ENCODE measurements around the gene SGF29. TPM values are rescaled to one million over a fixed set of nuclear protein-coding genes. Genes with fewer than 3 reads are reported as not detected.

SGF29 gene
- total RNA-seq, 6 experiments from 2014 or later = 7.6 to 11.6 (median 10.5) TPM

DNA sequence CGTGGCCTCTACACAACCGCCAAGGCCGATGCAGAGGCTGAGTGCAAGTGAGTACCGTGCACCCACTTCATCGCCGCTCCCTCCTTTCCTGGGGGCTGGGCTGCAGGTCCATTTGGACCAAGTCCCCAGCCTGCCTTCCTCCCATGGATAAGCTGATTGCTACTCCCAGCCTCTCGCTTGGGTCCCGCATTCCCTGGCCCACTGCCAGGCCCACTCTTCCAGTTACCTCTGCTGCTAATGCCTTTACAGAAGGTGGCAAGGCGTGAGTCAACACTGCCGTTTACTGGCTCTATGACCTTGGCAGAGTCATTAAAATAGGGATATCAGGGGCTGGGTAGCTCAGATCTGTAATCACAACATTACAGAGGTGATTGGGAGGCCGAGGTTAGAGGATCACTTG, 32.0 kb downstream of the SGF29 start:
- Mint-ChIP-seq H3K4me1 (ENCODE audit: low read depth) (peaks cover 10% of the 10 kb centered on the region), H3K27me3 (ENCODE audit: insufficient read depth) (peaks cover 5% of the 10 kb centered on the region), H3K4me3 (no peak overlapping the region), H3K9me3 (no peaks in the 10 kb centered on the region), H3K27ac (no peak overlapping the region), H3K36me3 (ENCODE audit: low read depth) (peaks cover 33% of the 10 kb centered on the region)
- no peak for TF ChIP-seq CTCF (IDR thresholded peaks at IDR 0.05)
- DNase-seq = no peak

DNA sequence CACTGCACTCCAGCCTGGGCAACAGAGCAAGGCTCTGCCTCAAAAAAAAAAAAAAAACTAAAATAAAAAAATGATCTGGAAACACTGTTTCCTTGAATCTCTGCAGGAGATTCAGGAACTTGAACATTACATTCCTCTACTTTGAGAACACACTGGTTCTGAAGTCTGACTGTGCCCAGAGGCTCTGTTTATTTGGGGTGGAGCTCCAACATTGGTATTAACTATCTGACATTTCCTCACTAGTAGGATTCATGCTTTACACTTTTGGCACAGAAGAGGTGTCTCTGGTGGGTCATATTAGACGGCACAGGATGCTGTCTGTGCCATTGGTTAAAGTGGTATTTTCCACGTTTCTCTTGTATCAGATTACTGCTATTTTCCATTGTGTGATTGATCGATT, 32.7 kb downstream of the SGF29 start:
- Mint-ChIP-seq H3K27ac (no peak overlapping the region), H3K4me3 (no peak overlapping the region), H3K4me1 (ENCODE audit: low read depth) (peaks cover 10% of the 10 kb centered on the region), H3K9me3 (no peaks in the 10 kb centered on the region), H3K27me3 (ENCODE audit: insufficient read depth) (peaks cover 7% of the 10 kb centered on the region), H3K36me3 (ENCODE audit: low read depth) (peaks cover 28% of the 10 kb centered on the region)
- DNase-seq = no peak
- no peak for TF ChIP-seq CTCF (IDR thresholded peaks at IDR 0.05)

- H3K9me3 Mint-ChIP-seq = no peaks in the 10 kb centered on the region
These were observed 33.7 kb downstream of the SGF29 start for GRCh38 chr16:28587386-28587785.

GRCh38 chr16:28589069-28589468, 35.3 kb downstream of the SGF29 start:
- H3K4me1 Mint-ChIP-seq (ENCODE audit: low read depth) = peaks cover 10% of the 10 kb centered on the region
- TF ChIP-seq CTCF (IDR thresholded peaks at IDR 0.05) = no peak
- no peaks in the 10 kb centered on the region for H3K9me3 Mint-ChIP-seq
- H3K27ac Mint-ChIP-seq = no peak overlapping the region
- H3K27me3 Mint-ChIP-seq (ENCODE audit: insufficient read depth) = peaks cover 8% of the 10 kb centered on the region
- peaks cover 19% of the 10 kb centered on the region for H3K36me3 Mint-ChIP-seq (ENCODE audit: low read depth)
- no peak overlapping the region for H3K4me3 Mint-ChIP-seq
- DNase-seq = no peak

More at GRCh38 chr16:28587386-28587785, 33.7 kb downstream of the SGF29 start:
- Mint-ChIP-seq H3K4me3 (no peak overlapping the region), H3K27ac (no peak overlapping the region; the same call in 1 of the 2 replicates), H3K27me3 (ENCODE audit: insufficient read depth) (peaks cover 7% of the 10 kb centered on the region), H3K36me3 (ENCODE audit: low read depth) (peaks cover 27% of the 10 kb centered on the region), H3K4me1 (ENCODE audit: low read depth) (peaks cover 10% of the 10 kb centered on the region)
- TF ChIP-seq CTCF (IDR thresholded peaks at IDR 0.05) = no peak
- DNase-seq = peak; percentile 80

GRCh38 chr16:28589930-28590329, 36.2 kb downstream of the SGF29 start:
- H3K4me3 Mint-ChIP-seq = no peak overlapping the region
- H3K36me3 Mint-ChIP-seq (ENCODE audit: low read depth) = peaks cover 16% of the 10 kb centered on the region
- no peaks in the 10 kb centered on the region for H3K9me3 Mint-ChIP-seq
- no peak overlapping the region for H3K27ac Mint-ChIP-seq
- TF ChIP-seq CTCF (IDR thresholded peaks at IDR 0.05) = no peak
- H3K4me1 Mint-ChIP-seq (ENCODE audit: low read depth) = peaks cover 10% of the 10 kb centered on the region
- no peak for DNase-seq
- H3K27me3 Mint-ChIP-seq (ENCODE audit: insufficient read depth) = peaks cover 7% of the 10 kb centered on the region
